ENCODE results near the gene ITFG2. TPM values are rescaled to one million over a fixed set of nuclear protein-coding genes. Genes with fewer than 3 reads are reported as not detected.

ITFG2 gene
- total RNA-seq, 1 experiment from 2014 or later, result 24.6 TPM

- H3K9ac ChIP-seq (ENCODE audit: low read length), result no peak overlapping the region
- no peak overlapping the region for H3K4me3 ChIP-seq (replicated peaks in 1 of 2; ENCODE audit: low read depth in 1 of 2, low read length in 2 of 2)
- H2AFZ ChIP-seq (ENCODE audit: low read depth, low read length, poor library complexity, severe bottlenecking), result no peak overlapping the region
- H3K36me3 ChIP-seq (ENCODE audit: control insufficient read depth in 1 of 2, insufficient read depth in 2 of 2, low read length in 2 of 2), result peaks cover 18 to 19% of the 10 kb centered on the region in 2 experiments; a peak in 3 of 4 replicates
- H3K27ac ChIP-seq (ENCODE audit: low read depth, low read length), result no peak overlapping the region
- no peak for ATAC-seq
- peaks cover 0 to 3% of the 10 kb centered on the region in 2 experiments; a peak in 2 of 4 replicates for H3K4me1 ChIP-seq (ENCODE audit: control insufficient read depth in 1 of 2, insufficient read depth in 2 of 2, low read length in 2 of 2)
- BruUV-seq (replicated peaks), result no TSS peak
- no peaks in the 10 kb centered on the region for H4K20me1 ChIP-seq (ENCODE audit: insufficient read depth)
- POLR2A ChIA-PET, result no interaction called here
- intact Hi-C loops (cut with micrococcal nuclease), result no loop called here
- H3K27me3 ChIP-seq (ENCODE audit: insufficient read depth, low read length), result no peaks in the 10 kb centered on the region
- CTCF ChIA-PET, result interaction anchor here (0.7 to 2.0 kb wide), 6 partner anchors 10 to 187 kb away, joined by 3 to 13 read pairs (median 6); no protein-coding TSS in a partner anchor
- no peak for DNase-seq (ENCODE audit: low read depth, low spot score)
- TF ChIP-seq ZNF274 (IDR thresholded peaks at IDR 0.05; ENCODE audit: low read depth, low read length) (no peak), TCF7L2 (IDR thresholded peaks at IDR 0.05; ENCODE audit: borderline replicate concordance, extremely low read depth, insufficient read depth, insufficient read length) (no peak), EZH2 (IDR thresholded peaks at IDR 0.05) (no peak), POLR2A (IDR thresholded peaks at IDR 0.05; ENCODE audit: borderline replicate concordance, extremely low read depth, insufficient read depth, insufficient read length) (no peak), RAD21 (IDR thresholded peaks at IDR 0.05; ENCODE audit: low read depth) (no peak), YY1 (IDR thresholded peaks at IDR 0.05; ENCODE audit: extremely low read depth, insufficient replicate concordance, low read depth, low read length) (no peak), ATF3 (IDR thresholded peaks at IDR 0.05) (no peak), CBX3 (IDR thresholded peaks at IDR 0.05; ENCODE audit: low read depth) (no peak), JUND (IDR thresholded peaks at IDR 0.05) (no peak), ELF1 (IDR thresholded peaks at IDR 0.05; ENCODE audit: borderline replicate concordance, low read depth) (no peak), FOSL1 (IDR thresholded peaks at IDR 0.05; ENCODE audit: low read depth) (no peak), EGR1 (IDR thresholded peaks at IDR 0.05; ENCODE audit: low read depth) (no peak)
- TF ChIP-seq, protein P1, sequence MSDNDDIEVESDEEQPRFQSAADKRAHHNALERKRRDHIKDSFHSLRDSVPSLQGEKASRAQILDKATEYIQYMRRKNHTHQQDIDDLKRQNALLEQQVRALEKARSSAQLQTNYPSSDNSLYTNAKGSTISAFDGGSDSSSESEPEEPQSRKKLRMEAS (IDR thresholded peaks at IDR 0.05), result no peak
- no peaks in the 10 kb centered on the region for H3K9me3 ChIP-seq (ENCODE audit: control insufficient read depth in 1 of 2, insufficient read depth in 1 of 2, low read depth in 1 of 2, low read length in 2 of 2)
- no peak overlapping the region for H3K4me2 ChIP-seq (ENCODE audit: low read length)
- H3K79me2 ChIP-seq (ENCODE audit: insufficient read depth, low read length), result no peaks in the 10 kb centered on the region
- RAD21 ChIA-PET (ENCODE audit: low non-redundant PET in 1 of 2, low total read pairs in 2 of 2, uncharacterized antibody in 2 of 2, unreplicated experiment in 2 of 2), result no interaction called here
- no peaks in the 10 kb centered on the region for H3K9me2 ChIP-seq (ENCODE audit: insufficient read depth)
These were observed 42.4 kb downstream of the ITFG2 start for GRCh38 chr12:2854669-2855453.

Measured in HCT116 (cell line).